IPS-20b (cell line): Measurements from ENCODE around the gene SLC6A19.

Experiments
- H3K27ac ChIP-seq: one replicate; pipeline ENCODE4 v1.5.1; 2013; ENCODE audit warnings: low read length
- H3K27me3 ChIP-seq: 2 replicates; pipeline ENCODE4 v1.6.1; 2013; ENCODE audit warnings: mild to moderate bottlenecking, low read length, inconsistent platforms; ENCODE audit not compliant: insufficient read depth
- H3K36me3 ChIP-seq: 2 replicates; pipeline ENCODE4 v1.6.1; 2013; ENCODE audit warnings: low read depth, mild to moderate bottlenecking, inconsistent platforms, low read length, moderate library complexity; ENCODE audit not compliant: insufficient read depth
- H3K4me1 ChIP-seq: 2 replicates; pipeline ENCODE4 v1.6.1; 2013; ENCODE audit warnings: mild to moderate bottlenecking, control low read depth, inconsistent platforms, low read length, moderate library complexity; ENCODE audit not compliant: insufficient read depth
- H3K4me3 ChIP-seq: 2 replicates; pipeline ENCODE4 v1.5.1; 2013; ENCODE audit warnings: mild to moderate bottlenecking, low read length, inconsistent platforms
- H3K9ac ChIP-seq: 2 replicates; pipeline ENCODE4 v1.6.1; 2013; ENCODE audit warnings: low read depth, mild to moderate bottlenecking, inconsistent platforms, low read length, moderate library complexity
- H3K9me3 ChIP-seq: 2 replicates; pipeline ENCODE4 v1.6.1; 2013; ENCODE audit warnings: mild to moderate bottlenecking, low read depth, low read length, inconsistent platforms; ENCODE audit not compliant: insufficient read depth

The SLC6A19 gene

GRCh38 chr5:1167728-1168709 is 33.4 kb upstream of the SLC6A19 start:
- Histone ChIP-seq H3K27ac (no peak overlapping the region), H3K9ac (no peak overlapping the region), H3K9me3 (no peaks in the 10 kb centered on the region), H3K36me3 (no peaks in the 10 kb centered on the region), H3K4me3 (peak overlapping the region; percentile 52; the same call in 1 of the 2 replicates), H3K4me1 (no peaks in the 10 kb centered on the region), H3K27me3 (peaks cover 3% of the 10 kb centered on the region; the same call in 1 of the 2 replicates)

- no peak overlapping the region for H3K27ac ChIP-seq
- no peaks in the 10 kb centered on the region for H3K9me3 ChIP-seq
- H3K36me3 ChIP-seq = no peaks in the 10 kb centered on the region
- H3K27me3 ChIP-seq = peaks cover 3% of the 10 kb centered on the region; the same call in 1 of the 2 replicates
- no peaks in the 10 kb centered on the region for H3K4me1 ChIP-seq
- no peak overlapping the region for H3K4me3 ChIP-seq
- H3K9ac ChIP-seq = no peak overlapping the region
These were observed 32.6 kb upstream of the SLC6A19 start for GRCh38 chr5:1168796-1169195.

GRCh38 chr5:1169211-1170115 is 31.9 kb upstream of the SLC6A19 start:
- Histone ChIP-seq H3K27ac (no peak overlapping the region), H3K27me3 (peaks cover 3% of the 10 kb centered on the region), H3K4me1 (no peaks in the 10 kb centered on the region), H3K36me3 (no peaks in the 10 kb centered on the region), H3K9ac (no peak overlapping the region), H3K9me3 (no peaks in the 10 kb centered on the region), H3K4me3 (no peak overlapping the region)

- peaks cover 3% of the 10 kb centered on the region for H3K27me3 ChIP-seq
- no peaks in the 10 kb centered on the region for H3K4me1 ChIP-seq
- no peak overlapping the region for H3K27ac ChIP-seq
- H3K9ac ChIP-seq = no peak overlapping the region
- no peaks in the 10 kb centered on the region for H3K36me3 ChIP-seq
- no peak overlapping the region for H3K4me3 ChIP-seq
- no peaks in the 10 kb centered on the region for H3K9me3 ChIP-seq
These were observed 30.0 kb upstream of the SLC6A19 start for GRCh38 chr5:1171340-1171941.

- no peak overlapping the region for H3K4me3 ChIP-seq
- H3K4me1 ChIP-seq = no peaks in the 10 kb centered on the region
- H3K27ac ChIP-seq = no peak overlapping the region
- peaks cover 3% of the 10 kb centered on the region for H3K27me3 ChIP-seq
- H3K9ac ChIP-seq = no peak overlapping the region
- H3K9me3 ChIP-seq = no peaks in the 10 kb centered on the region
- no peaks in the 10 kb centered on the region for H3K36me3 ChIP-seq
These were observed 29.3 kb upstream of the SLC6A19 start for GRCh38 chr5:1172007-1172581.

GRCh38 chr5:1172670-1173404 is 28.6 kb upstream of the SLC6A19 start:
- Histone ChIP-seq H3K4me1 (no peaks in the 10 kb centered on the region), H3K9me3 (no peaks in the 10 kb centered on the region), H3K36me3 (no peaks in the 10 kb centered on the region), H3K27ac (no peak overlapping the region), H3K27me3 (no peaks in the 10 kb centered on the region; the same call in 1 of the 2 replicates), H3K9ac (no peak overlapping the region), H3K4me3 (no peak overlapping the region)

GRCh38 chr5:1173485-1174070 is 27.8 kb upstream of the SLC6A19 start:
- H3K27ac ChIP-seq = no peak overlapping the region
- no peaks in the 10 kb centered on the region for H3K9me3 ChIP-seq
- H3K4me1 ChIP-seq = no peaks in the 10 kb centered on the region
- H3K4me3 ChIP-seq = no peak overlapping the region
- H3K27me3 ChIP-seq = no peaks in the 10 kb centered on the region; the same call in 1 of the 2 replicates
- no peak overlapping the region for H3K9ac ChIP-seq
- H3K36me3 ChIP-seq = no peaks in the 10 kb centered on the region

GRCh38 chr5:1174122-1174936 is 27.1 kb upstream of the SLC6A19 start:
- no peak overlapping the region for H3K27ac ChIP-seq
- H3K9ac ChIP-seq = no peak overlapping the region
- no peaks in the 10 kb centered on the region for H3K9me3 ChIP-seq
- H3K4me1 ChIP-seq = no peaks in the 10 kb centered on the region
- no peak overlapping the region for H3K4me3 ChIP-seq
- no peaks in the 10 kb centered on the region for H3K36me3 ChIP-seq
- H3K27me3 ChIP-seq = no peaks in the 10 kb centered on the region; the same call in 1 of the 2 replicates

GRCh38 chr5:1175015-1175414 is 26.4 kb upstream of the SLC6A19 start:
- Histone ChIP-seq H3K9me3 (no peaks in the 10 kb centered on the region), H3K36me3 (no peaks in the 10 kb centered on the region), H3K4me3 (no peak overlapping the region), H3K4me1 (no peaks in the 10 kb centered on the region), H3K9ac (no peak overlapping the region), H3K27ac (no peak overlapping the region), H3K27me3 (no peaks in the 10 kb centered on the region; the same call in 1 of the 2 replicates)
